Activated CD8-positive, alpha-beta T cell treated with anti-CD3 and anti-CD28 coated beads, Interleukin-2, amount 10 ng/mL, durations not matched to agents 7 days and 5 days (primary cell): ENCODE results near the gene RPL35. TPM values are rescaled to one million over a fixed set of nuclear protein-coding genes. Genes with fewer than 3 reads are reported as not detected.

Experiments used
- total RNA-seq, 2 experiments: library from RNA; stranded (reverse); gene quantifications; one replicate each; pipeline ENCODE4 v1.2.3, GENCODE V29; 2021

Gene RPL35
- total RNA-seq, 2 experiments from 2014 or later, result 1,341 to 1,437 TPM

Other genes starting within 250 kb of the RPL35 start
- gene NR6A1, start 90.6 kb downstream of the RPL35 start, total RNA-seq, result under 1 TPM; 0.18 to 0.26 TPM
- gene OLFML2A, start 84.8 kb downstream of the RPL35 start, total RNA-seq, result not detected
- gene WDR38, start 8.5 kb downstream of the RPL35 start, total RNA-seq, result not detected
- gene ARPC5L, start 173 bp upstream of the RPL35 start, total RNA-seq, result 10 to 100 TPM; 82.0 to 86.0 TPM
- gene GOLGA1, start 79.1 kb upstream of the RPL35 start, total RNA-seq, result 10 to 100 TPM; 14.0 to 16.2 TPM